ENCODE measurements around the gene WDR59. TPM values are rescaled to one million over a fixed set of nuclear protein-coding genes. Genes with fewer than 3 reads are reported as not detected.

WDR59 gene
- total RNA-seq, 1 experiment from 2014 or later, result 95.4 TPM

DNA sequence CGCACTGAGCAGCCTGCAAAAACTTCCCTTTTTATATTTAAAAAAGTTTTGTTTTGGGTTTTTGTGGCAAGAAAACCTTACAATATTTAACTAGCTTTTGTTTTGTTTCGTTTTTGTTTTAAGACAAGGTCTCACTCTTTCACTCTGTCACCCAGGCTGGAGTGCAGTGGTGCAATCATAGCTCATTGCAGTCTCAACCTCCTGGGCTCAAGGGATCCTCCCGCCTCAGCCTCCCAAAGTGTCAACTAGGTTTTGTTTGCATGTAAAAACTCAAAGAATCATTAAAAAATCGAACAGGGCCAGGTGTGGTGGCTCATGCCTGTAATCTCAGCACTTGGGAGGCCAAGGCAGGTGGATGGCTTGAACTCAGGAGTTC is 132.4 kb downstream of the WDR59 start:
- no TSS peak for BruUV-seq (replicated peaks)
- peak overlapping the region; percentile 67 for H3K4me3 Mint-ChIP-seq (ENCODE audit: low read depth, unreplicated experiment)
- intact Hi-C loops (cut with micrococcal nuclease; ENCODE audit: unreplicated experiment), result no loop called here
- H3K36me3 Mint-ChIP-seq (ENCODE audit: insufficient read depth, unreplicated experiment), result no peaks in the 10 kb centered on the region
- CTCF ChIA-PET, result interaction anchor here (1.3 kb wide), 1 partner anchor 10 kb away, joined by 8 read pairs; no protein-coding TSS in a partner anchor
- H3K9me3 Mint-ChIP-seq (ENCODE audit: low read depth, unreplicated experiment), result no peaks in the 10 kb centered on the region
- H3K27ac Mint-ChIP-seq (ENCODE audit: unreplicated experiment), result no peak overlapping the region
- no peaks in the 10 kb centered on the region for H3K27me3 Mint-ChIP-seq (ENCODE audit: unreplicated experiment)
- no peaks in the 10 kb centered on the region for H3K4me1 Mint-ChIP-seq (ENCODE audit: low read depth, unreplicated experiment)
- TF ChIP-seq, protein P1, sequence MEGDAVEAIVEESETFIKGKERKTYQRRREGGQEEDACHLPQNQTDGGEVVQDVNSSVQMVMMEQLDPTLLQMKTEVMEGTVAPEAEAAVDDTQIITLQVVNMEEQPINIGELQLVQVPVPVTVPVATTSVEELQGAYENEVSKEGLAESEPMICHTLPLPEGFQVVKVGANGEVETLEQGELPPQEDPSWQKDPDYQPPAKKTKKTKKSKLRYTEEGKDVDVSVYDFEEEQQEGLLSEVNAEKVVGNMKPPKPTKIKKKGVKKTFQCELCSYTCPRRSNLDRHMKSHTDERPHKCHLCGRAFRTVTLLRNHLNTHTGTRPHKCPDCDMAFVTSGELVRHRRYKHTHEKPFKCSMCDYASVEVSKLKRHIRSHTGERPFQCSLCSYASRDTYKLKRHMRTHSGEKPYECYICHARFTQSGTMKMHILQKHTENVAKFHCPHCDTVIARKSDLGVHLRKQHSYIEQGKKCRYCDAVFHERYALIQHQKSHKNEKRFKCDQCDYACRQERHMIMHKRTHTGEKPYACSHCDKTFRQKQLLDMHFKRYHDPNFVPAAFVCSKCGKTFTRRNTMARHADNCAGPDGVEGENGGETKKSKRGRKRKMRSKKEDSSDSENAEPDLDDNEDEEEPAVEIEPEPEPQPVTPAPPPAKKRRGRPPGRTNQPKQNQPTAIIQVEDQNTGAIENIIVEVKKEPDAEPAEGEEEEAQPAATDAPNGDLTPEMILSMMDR (IDR thresholded peaks at IDR 0.05; ENCODE audit: unreplicated experiment), result no peak
- no peak for DNase-seq

DNA sequence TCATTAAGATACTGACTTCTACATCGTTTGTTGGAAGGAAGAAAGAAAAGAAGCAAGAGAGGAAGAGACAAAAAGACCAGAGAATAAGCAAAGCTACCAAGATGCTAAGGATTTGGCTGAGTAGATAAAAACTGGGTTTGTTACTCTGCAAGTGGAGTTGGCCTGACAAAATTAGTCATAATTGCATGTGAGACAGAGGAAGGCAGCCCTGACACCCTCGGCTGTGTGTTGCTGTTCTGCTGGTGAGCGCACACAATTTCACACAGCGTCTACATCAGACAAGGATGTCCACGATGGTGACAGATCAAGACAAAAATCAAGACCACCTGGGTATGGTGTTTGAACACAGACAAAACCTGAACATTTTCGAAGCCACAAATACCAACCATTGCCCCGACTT is 134.9 kb downstream of the WDR59 start:
- Mint-ChIP-seq H3K4me1 (ENCODE audit: low read depth, unreplicated experiment) (no peaks in the 10 kb centered on the region), H3K9me3 (ENCODE audit: low read depth, unreplicated experiment) (no peaks in the 10 kb centered on the region), H3K4me3 (ENCODE audit: low read depth, unreplicated experiment) (no peak overlapping the region), H3K36me3 (ENCODE audit: insufficient read depth, unreplicated experiment) (no peaks in the 10 kb centered on the region), H3K27ac (ENCODE audit: unreplicated experiment) (no peak overlapping the region), H3K27me3 (ENCODE audit: unreplicated experiment) (no peaks in the 10 kb centered on the region)
- intact Hi-C loops (cut with micrococcal nuclease; ENCODE audit: unreplicated experiment), result no loop called here
- no TSS peak for BruUV-seq (replicated peaks)
- CTCF ChIA-PET, result no interaction called here
- TF ChIP-seq, protein P1 (IDR thresholded peaks at IDR 0.05; ENCODE audit: unreplicated experiment), result no peak
- no peak for DNase-seq

DNA sequence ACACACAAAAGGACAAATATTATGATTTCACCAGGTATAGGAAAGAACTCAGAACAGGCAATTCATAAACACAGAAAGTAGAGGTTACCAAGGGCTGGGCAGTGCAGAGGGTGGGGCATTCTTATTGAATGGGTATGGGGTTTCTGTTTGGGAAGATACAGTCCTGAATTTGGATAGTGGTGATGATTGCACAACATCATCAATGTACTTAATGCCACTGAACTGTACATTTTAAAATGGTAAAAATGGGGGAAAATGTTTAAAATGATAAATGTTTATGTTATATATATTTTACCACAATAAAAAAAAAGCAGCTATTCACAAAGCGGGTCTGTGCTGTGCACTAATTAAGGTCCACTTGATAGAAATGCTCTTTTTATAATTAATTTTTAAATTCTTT is 137.7 kb downstream of the WDR59 start:
- Mint-ChIP-seq H3K4me3 (ENCODE audit: low read depth, unreplicated experiment) (no peak overlapping the region), H3K36me3 (ENCODE audit: insufficient read depth, unreplicated experiment) (no peaks in the 10 kb centered on the region)

DNA sequence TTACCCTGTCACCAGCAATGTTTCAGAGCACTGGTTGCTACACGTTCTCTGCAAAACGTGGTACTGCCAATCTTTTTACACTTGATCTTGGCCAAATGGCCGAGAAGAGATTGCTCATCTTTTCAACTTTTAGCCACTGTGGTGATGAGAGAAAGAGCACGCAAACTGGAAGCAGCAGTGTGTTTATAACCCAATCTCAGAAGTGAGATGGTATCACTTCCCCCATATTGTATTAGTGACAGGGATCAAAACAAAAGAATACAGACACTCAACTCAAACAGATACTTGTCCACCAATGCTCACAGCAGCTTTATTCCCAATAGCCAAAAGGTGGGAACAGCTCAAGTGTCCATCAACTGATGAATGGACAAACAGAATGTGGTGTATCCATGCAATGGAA is 138.2 kb downstream of the WDR59 start:
- Mint-ChIP-seq H3K36me3 (ENCODE audit: insufficient read depth, unreplicated experiment) (no peaks in the 10 kb centered on the region), H3K27ac (ENCODE audit: unreplicated experiment) (no peak overlapping the region), H3K9me3 (ENCODE audit: low read depth, unreplicated experiment) (no peaks in the 10 kb centered on the region), H3K4me3 (ENCODE audit: low read depth, unreplicated experiment) (no peak overlapping the region), H3K4me1 (ENCODE audit: low read depth, unreplicated experiment) (no peaks in the 10 kb centered on the region), H3K27me3 (ENCODE audit: unreplicated experiment) (no peaks in the 10 kb centered on the region)
- DNase-seq, result no peak
- no TSS peak for BruUV-seq (replicated peaks)
- intact Hi-C loops (cut with micrococcal nuclease; ENCODE audit: unreplicated experiment), result no loop called here
- CTCF ChIA-PET, result no interaction called here
- TF ChIP-seq, protein P1 (IDR thresholded peaks at IDR 0.05; ENCODE audit: unreplicated experiment), result no peak

More for the DNA sequence above, 137.7 kb downstream of the WDR59 start:
- intact Hi-C loops (cut with micrococcal nuclease; ENCODE audit: unreplicated experiment), result no loop called here
- H3K27me3 Mint-ChIP-seq (ENCODE audit: unreplicated experiment), result no peaks in the 10 kb centered on the region
- BruUV-seq (replicated peaks), result no TSS peak
- H3K9me3 Mint-ChIP-seq (ENCODE audit: low read depth, unreplicated experiment), result no peaks in the 10 kb centered on the region
- no peaks in the 10 kb centered on the region for H3K4me1 Mint-ChIP-seq (ENCODE audit: low read depth, unreplicated experiment)
- TF ChIP-seq, protein P1 (IDR thresholded peaks at IDR 0.05; ENCODE audit: unreplicated experiment), result no peak
- CTCF ChIA-PET, result no interaction called here
- DNase-seq, result no peak
- H3K27ac Mint-ChIP-seq (ENCODE audit: unreplicated experiment), result no peak overlapping the region

Data from Calu3 (cell line).